Heart left ventricle (tissue), 13 donors: ENCODE results near the gene DNAJC6.

Experiments
- POLR2A ChIP-seq, 2 donors: fragments of 450-650 bp; IDR thresholded peaks; one replicate each; pipeline ENCODE4 v1.6.1; 2017; ENCODE audit warnings: antibody characterized with exemption in 2 of 2, mild to moderate bottlenecking in 2 of 2, moderate library complexity in 2 of 2
- TF ChIP-seq, protein P1 (sequence below), 12 donors: fragments of 200-600 bp; sonication (generic) in 4 of 12; IDR thresholded peaks; one replicate each; pipeline versions ENCODE4 v1.5.0 to v1.8.0; 2018 to 2022; ENCODE audit warnings: antibody characterized with exemption in 12 of 12, mild to moderate bottlenecking in 5 of 12
- donor health status: ischemic (EF 13 %, LVEDD 7.1; RV severe dilation, severe dysfunction).
- donor health status: DM: no; HTN: yes; CAD: no.
- donor health status: DM: no; HTN: no; CAD: no.
- donor health status: ischemic (EF 25% LVEDD 6.9; RV normal size, moderate dysfunction).
- donor health status: ischemic (EF 25% LVEDD 5.7; RV mildly dilated, moderate dysfunction).
- donor health status: ischemic (EF 35%, LVEDD 5.7; RV mildly dilated, moderate dysfunction).
- donor health status: nonischemic (EF 11% LVEDD 7.7; RV severe dilation, severe dysfunction).
- donor health status: DM: yes; HTN: yes; CAD: no.
- donor health status: PGD.
- donor health status: ischemic (EF 29% LVEDD 5.4; RV normal size, mild dysfunction).
- donor health status: nonischemic (EF 23%, LVEDD 6.1; RV moderate dilation, normal function).

DNA sequence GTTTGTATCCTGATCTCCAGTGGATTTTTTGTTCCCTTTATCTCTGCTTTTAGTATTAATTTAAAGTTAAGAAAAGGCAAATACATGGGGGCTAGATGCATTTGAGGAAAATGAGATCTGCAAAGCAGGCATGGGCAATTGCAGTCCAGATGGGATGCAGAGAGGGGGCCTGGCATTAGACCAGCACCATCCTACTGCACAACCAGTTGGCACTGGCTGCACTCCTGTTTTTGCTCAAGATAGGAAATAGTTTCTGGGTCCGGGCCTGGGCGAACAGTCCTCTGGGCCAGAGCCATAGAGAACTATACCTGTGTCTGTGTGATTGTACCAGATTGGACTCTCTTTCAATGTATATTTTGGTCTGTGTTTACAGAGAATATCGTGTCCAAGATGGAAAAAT lies 77.1 kb downstream of the DNAJC6 start:
- TF ChIP-seq POLR2A (IDR thresholded peaks at IDR 0.05), result no peak
- TF ChIP-seq, protein P1, sequence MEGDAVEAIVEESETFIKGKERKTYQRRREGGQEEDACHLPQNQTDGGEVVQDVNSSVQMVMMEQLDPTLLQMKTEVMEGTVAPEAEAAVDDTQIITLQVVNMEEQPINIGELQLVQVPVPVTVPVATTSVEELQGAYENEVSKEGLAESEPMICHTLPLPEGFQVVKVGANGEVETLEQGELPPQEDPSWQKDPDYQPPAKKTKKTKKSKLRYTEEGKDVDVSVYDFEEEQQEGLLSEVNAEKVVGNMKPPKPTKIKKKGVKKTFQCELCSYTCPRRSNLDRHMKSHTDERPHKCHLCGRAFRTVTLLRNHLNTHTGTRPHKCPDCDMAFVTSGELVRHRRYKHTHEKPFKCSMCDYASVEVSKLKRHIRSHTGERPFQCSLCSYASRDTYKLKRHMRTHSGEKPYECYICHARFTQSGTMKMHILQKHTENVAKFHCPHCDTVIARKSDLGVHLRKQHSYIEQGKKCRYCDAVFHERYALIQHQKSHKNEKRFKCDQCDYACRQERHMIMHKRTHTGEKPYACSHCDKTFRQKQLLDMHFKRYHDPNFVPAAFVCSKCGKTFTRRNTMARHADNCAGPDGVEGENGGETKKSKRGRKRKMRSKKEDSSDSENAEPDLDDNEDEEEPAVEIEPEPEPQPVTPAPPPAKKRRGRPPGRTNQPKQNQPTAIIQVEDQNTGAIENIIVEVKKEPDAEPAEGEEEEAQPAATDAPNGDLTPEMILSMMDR (IDR thresholded peaks at IDR 0.05), result no peak
